Neural cell (in vitro differentiated cells): ENCODE results near the gene RASAL2. TPM values are rescaled to one million over a fixed set of nuclear protein-coding genes. Genes with fewer than 3 reads are reported as not detected.

Source experiments
- H2AFZ ChIP-seq: fragments of 200-600, 300-800 bp; sonication (generic), shearing (Covaris generic); 2 replicates; pipeline ENCODE4 v1.6.0; 2014; ENCODE audit warnings: low read depth, mild to moderate bottlenecking, antibody characterized with exemption, low read length, moderate library complexity
- H3F3A ChIP-seq: fragments of 200-600 bp; shearing (Covaris generic); 2 replicates; pipeline ENCODE4 v1.6.1; 2016; ENCODE audit warnings: mild to moderate bottlenecking, moderate library complexity, mixed read lengths, antibody characterized with exemption, low read length; ENCODE audit not compliant: insufficient read depth, poor library complexity, severe bottlenecking
- H3K27ac ChIP-seq: fragments of 200-600, 300-800 bp; sonication (generic), shearing (Covaris generic); 2 replicates; pipeline ENCODE4 v1.5.1; 2014; ENCODE audit warnings: mild to moderate bottlenecking, low read length, moderate library complexity
- H3K27me3 ChIP-seq: fragments of 300-800, 200-600 bp; sonication (generic), shearing (Covaris generic); 2 replicates; pipeline ENCODE4 v1.6.0; 2014; ENCODE audit warnings: mild to moderate bottlenecking, low read depth, low read length, moderate library complexity; ENCODE audit not compliant: insufficient read depth
- H3K36me3 ChIP-seq: fragments of 300-800, 200-600 bp; sonication (generic), shearing (Covaris generic); 2 replicates; pipeline ENCODE4 v1.5.1; 2014; ENCODE audit warnings: mild to moderate bottlenecking, antibody characterized with exemption, low read length, moderate library complexity; ENCODE audit not compliant: insufficient read depth
- H3K4me2 ChIP-seq: fragments of 300-800, 200-600 bp; sonication (generic), shearing (Covaris generic); 2 replicates; pipeline ENCODE4 v1.6.0; 2014; ENCODE audit warnings: mild to moderate bottlenecking, low read length
- H3K4me3 ChIP-seq: fragments of 300-800, 200-600 bp; sonication (generic), shearing (Covaris generic); 2 replicates; pipeline ENCODE4 v1.5.1; 2014; ENCODE audit warnings: mild to moderate bottlenecking, low read length, moderate library complexity
- H3K79me2 ChIP-seq: fragments of 200-600 bp; shearing (Covaris generic); replicated peaks from 2 replicates; pipeline ENCODE4 v1.6.0; 2014; ENCODE audit warnings: mild to moderate bottlenecking, low read length, moderate library complexity; ENCODE audit not compliant: insufficient read depth
- H3K9ac ChIP-seq: fragments of 300-800, 200-600 bp; sonication (generic), shearing (Covaris generic); 2 replicates; pipeline ENCODE4 v1.6.1; 2016; ENCODE audit warnings: mild to moderate bottlenecking, low read length, mixed read lengths
- H3K9me2 ChIP-seq: fragments of 200-600 bp; shearing (Covaris generic); 2 replicates; pipeline ENCODE4 v1.6.1; 2016; ENCODE audit warnings: mild to moderate bottlenecking, low read length, mixed read lengths; ENCODE audit not compliant: insufficient read depth
- H3K9me3 ChIP-seq: fragments of 200-600, 300-800 bp; sonication (generic), shearing (Covaris generic); 2 replicates; pipeline ENCODE4 v1.6.1; 2016; ENCODE audit warnings: mild to moderate bottlenecking, mixed run types, low read length, moderate library complexity, mixed read lengths
- H4K20me1 ChIP-seq: fragments of 200-600 bp; shearing (Covaris generic); 2 replicates; pipeline ENCODE4 v1.6.1; 2016; ENCODE audit warnings: mild to moderate bottlenecking, mixed run types; ENCODE audit not compliant: insufficient read depth
- CTCF ChIP-seq: fragments of 450-650 bp; IDR thresholded peaks from 2 replicates; pipeline ENCODE4 v1.5.1; 2014; ENCODE audit warnings: antibody characterized with exemption, mild to moderate bottlenecking, moderate library complexity; ENCODE audit not compliant: poor library complexity, severe bottlenecking
- EP300 ChIP-seq: fragments of 450-650 bp; conservative IDR thresholded peaks from 2 replicates; pipeline ENCODE4 v1.6.1; 2014; ENCODE audit warnings: antibody characterized with exemption, mild to moderate bottlenecking, moderate library complexity; ENCODE audit not compliant: poor library complexity, severe bottlenecking
- EZH2 ChIP-seq: fragments of 200-600, 300-800 bp; shearing (Covaris generic), sonication (generic); IDR thresholded peaks from 2 replicates; pipeline ENCODE4 v1.6.1; 2014; ENCODE audit warnings: antibody characterized with exemption, low read length, borderline replicate concordance, mild to moderate bottlenecking; ENCODE audit not compliant: insufficient read depth, poor library complexity, severe bottlenecking
- MXI1 ChIP-seq: fragments of 450-650 bp; conservative IDR thresholded peaks from 2 replicates; pipeline ENCODE4 v1.6.1; 2014; ENCODE audit warnings: antibody characterized with exemption, mild to moderate bottlenecking; ENCODE audit not compliant: poor library complexity, severe bottlenecking
- POLR2AphosphoS5 ChIP-seq: IDR thresholded peaks from 2 replicates; pipeline ENCODE4 v1.6.1; 2012
- RAD21 ChIP-seq: fragments of 450-650 bp; conservative IDR thresholded peaks from 2 replicates; pipeline ENCODE4 v1.6.1; 2014; ENCODE audit warnings: antibody characterized with exemption, mild to moderate bottlenecking, moderate library complexity
- SMC3 ChIP-seq: fragments of 450-650 bp; conservative IDR thresholded peaks from 2 replicates; pipeline ENCODE4 v1.6.1; 2014; ENCODE audit warnings: antibody characterized with exemption, mild to moderate bottlenecking, moderate library complexity; ENCODE audit not compliant: poor library complexity
- TAF1 ChIP-seq: IDR thresholded peaks from 2 replicates; pipeline ENCODE4 v1.6.1; 2012; ENCODE audit warnings: low read depth
- polyA plus RNA-seq: library from polyadenylated mRNA; depleted of rRNA; stranded (reverse); fragments of >200 nt; gene quantifications from 2 replicates; pipeline ENCODE4 v1.2.3, GENCODE V29; 2014
- TF ChIP-seq, protein P1 (sequence below): IDR thresholded peaks from 2 replicates; pipeline ENCODE4 v1.6.1; 2012; ENCODE audit warnings: borderline replicate concordance

The RASAL2 gene
- polyA plus RNA-seq, 1 donor from 2014 or later, result 73.3 TPM

DNA sequence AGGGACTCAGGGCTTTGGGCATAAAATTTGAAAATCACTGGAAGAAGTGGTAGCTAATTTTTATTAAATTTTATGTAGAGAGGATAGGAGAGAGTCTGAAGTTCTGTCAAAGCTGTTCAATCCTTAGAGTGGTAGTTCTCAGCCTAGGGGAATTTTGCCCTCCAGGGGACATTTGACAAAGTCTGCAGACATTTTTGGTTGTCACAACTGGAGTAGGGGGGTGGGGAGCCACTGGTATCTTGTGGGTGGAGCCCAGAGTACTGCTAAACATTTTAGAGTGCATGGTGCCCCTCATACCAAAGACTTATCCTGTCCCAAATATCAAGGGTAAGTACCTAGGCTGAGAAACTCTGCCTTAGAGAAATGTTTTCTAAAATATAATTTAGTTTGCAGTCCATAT is 30.2 kb downstream of the RASAL2 start:
- H4K20me1 ChIP-seq, result no peaks in the 10 kb centered on the region
- peaks cover 8% of the 10 kb centered on the region for H3K79me2 ChIP-seq
- H2AFZ ChIP-seq, result no peak overlapping the region
- H3K27ac ChIP-seq, result no peak overlapping the region
- no peak for TF ChIP-seq RAD21
- TF ChIP-seq SMC3, result no peak
- no peak for TF ChIP-seq CTCF
- no peak for TF ChIP-seq EZH2
- no peak for TF ChIP-seq POLR2AphosphoS5
- TF ChIP-seq MXI1, result no peak
- TF ChIP-seq, protein P1, sequence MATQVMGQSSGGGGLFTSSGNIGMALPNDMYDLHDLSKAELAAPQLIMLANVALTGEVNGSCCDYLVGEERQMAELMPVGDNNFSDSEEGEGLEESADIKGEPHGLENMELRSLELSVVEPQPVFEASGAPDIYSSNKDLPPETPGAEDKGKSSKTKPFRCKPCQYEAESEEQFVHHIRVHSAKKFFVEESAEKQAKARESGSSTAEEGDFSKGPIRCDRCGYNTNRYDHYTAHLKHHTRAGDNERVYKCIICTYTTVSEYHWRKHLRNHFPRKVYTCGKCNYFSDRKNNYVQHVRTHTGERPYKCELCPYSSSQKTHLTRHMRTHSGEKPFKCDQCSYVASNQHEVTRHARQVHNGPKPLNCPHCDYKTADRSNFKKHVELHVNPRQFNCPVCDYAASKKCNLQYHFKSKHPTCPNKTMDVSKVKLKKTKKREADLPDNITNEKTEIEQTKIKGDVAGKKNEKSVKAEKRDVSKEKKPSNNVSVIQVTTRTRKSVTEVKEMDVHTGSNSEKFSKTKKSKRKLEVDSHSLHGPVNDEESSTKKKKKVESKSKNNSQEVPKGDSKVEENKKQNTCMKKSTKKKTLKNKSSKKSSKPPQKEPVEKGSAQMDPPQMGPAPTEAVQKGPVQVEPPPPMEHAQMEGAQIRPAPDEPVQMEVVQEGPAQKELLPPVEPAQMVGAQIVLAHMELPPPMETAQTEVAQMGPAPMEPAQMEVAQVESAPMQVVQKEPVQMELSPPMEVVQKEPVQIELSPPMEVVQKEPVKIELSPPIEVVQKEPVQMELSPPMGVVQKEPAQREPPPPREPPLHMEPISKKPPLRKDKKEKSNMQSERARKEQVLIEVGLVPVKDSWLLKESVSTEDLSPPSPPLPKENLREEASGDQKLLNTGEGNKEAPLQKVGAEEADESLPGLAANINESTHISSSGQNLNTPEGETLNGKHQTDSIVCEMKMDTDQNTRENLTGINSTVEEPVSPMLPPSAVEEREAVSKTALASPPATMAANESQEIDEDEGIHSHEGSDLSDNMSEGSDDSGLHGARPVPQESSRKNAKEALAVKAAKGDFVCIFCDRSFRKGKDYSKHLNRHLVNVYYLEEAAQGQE, result no peak
- TF ChIP-seq EP300, result no peak
- no peak for TF ChIP-seq TAF1
- H3K4me3 ChIP-seq, result no peak overlapping the region
- H3K4me2 ChIP-seq, result no peak overlapping the region
- no peak overlapping the region for H3K9ac ChIP-seq
- no peaks in the 10 kb centered on the region for H3F3A ChIP-seq
- no peaks in the 10 kb centered on the region for H3K36me3 ChIP-seq
- no peaks in the 10 kb centered on the region for H3K9me3 ChIP-seq
- H3K9me2 ChIP-seq, result no peaks in the 10 kb centered on the region
- no peaks in the 10 kb centered on the region for H3K27me3 ChIP-seq

DNA sequence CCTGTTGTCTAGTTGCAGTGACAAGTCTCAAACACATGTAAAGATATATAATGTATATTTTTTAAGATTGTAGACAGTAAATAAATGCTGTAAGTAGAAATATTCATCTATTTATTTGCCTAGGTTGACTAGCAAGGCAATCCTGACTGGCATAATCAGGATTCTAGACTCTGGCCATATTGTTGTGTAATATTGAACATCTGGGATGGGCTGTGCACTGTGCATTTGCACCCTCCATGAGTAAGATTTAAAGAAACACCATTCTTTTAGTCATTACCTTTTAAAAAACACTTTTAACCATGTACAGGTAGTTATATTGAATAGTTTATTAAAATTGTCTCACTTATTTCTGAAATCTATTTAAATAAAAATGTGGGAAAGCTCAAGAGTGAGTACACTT is 32.4 kb downstream of the RASAL2 start:
- H3F3A ChIP-seq, result no peaks in the 10 kb centered on the region
- H2AFZ ChIP-seq, result no peak overlapping the region
- H3K9me3 ChIP-seq, result no peaks in the 10 kb centered on the region
- H3K27me3 ChIP-seq, result no peaks in the 10 kb centered on the region
- H4K20me1 ChIP-seq, result no peaks in the 10 kb centered on the region
- TF ChIP-seq MXI1 (no peak), TAF1 (no peak), EZH2 (no peak), RAD21 (no peak), EP300 (no peak)
- TF ChIP-seq, protein P1, result no peak
- no peak overlapping the region for H3K4me2 ChIP-seq
- H3K27ac ChIP-seq, result no peak overlapping the region
- H3K4me3 ChIP-seq, result no peak overlapping the region
- no peaks in the 10 kb centered on the region for H3K9me2 ChIP-seq
- H3K79me2 ChIP-seq, result peaks cover 12% of the 10 kb centered on the region
- no peaks in the 10 kb centered on the region for H3K36me3 ChIP-seq
- no peak overlapping the region for H3K9ac ChIP-seq
